DND-41 (cell line): ENCODE measurements around the gene RGR.

Experiments used
- ATAC-seq: fragments of 200-7000 bp; cut with Tn5 transposase; 3 replicates; pipeline ENCODE4 v1.9.1; 2021; ENCODE audit warnings: low read depth; ENCODE audit not compliant: insufficient read depth
- DNase-seq: peaks from one replicate; pipeline ENCODE4 v3.0.0-alpha.2; 2020
- H2AFZ ChIP-seq: 2 replicates; pipeline ENCODE4 v1.6.0; 2012; ENCODE audit warnings: low read depth, low read length
- H3K27ac ChIP-seq: 2 replicates; pipeline ENCODE4 v1.5.1; 2012; ENCODE audit warnings: low read length, inconsistent platforms
- H3K27me3 ChIP-seq: fragments of 200-600 bp; sonication (generic); 2 replicates; pipeline ENCODE4 v1.6.0; 2012; ENCODE audit warnings: low read length, mild to moderate bottlenecking, inconsistent platforms; ENCODE audit not compliant: insufficient read depth, poor library complexity
- H3K36me3 ChIP-seq: 2 replicates; pipeline ENCODE4 v1.5.1; 2012; ENCODE audit warnings: low read length, inconsistent platforms; ENCODE audit not compliant: insufficient read depth
- H3K4me1 ChIP-seq: 2 replicates; pipeline ENCODE4 v1.5.1; 2012; ENCODE audit warnings: mild to moderate bottlenecking, low read length; ENCODE audit not compliant: insufficient read depth
- H3K4me2 ChIP-seq: 2 replicates; pipeline ENCODE4 v1.6.0; 2012; ENCODE audit warnings: mild to moderate bottlenecking, moderate library complexity, low read length, inconsistent platforms; ENCODE audit not compliant: insufficient read depth
- H3K4me3 ChIP-seq, 2 experiments: fragments of 200-600 bp in 1 of 2; shearing (Covaris generic) in 1 of 2; 2 replicates each; pipeline ENCODE4 v1.5.1; 2012 to 2016; ENCODE audit warnings: inconsistent platforms in 2 of 2, low read length in 2 of 2, mild to moderate bottlenecking in 2 of 2, low read depth in 1 of 2, moderate library complexity in 1 of 2
- H3K79me2 ChIP-seq: 2 replicates; pipeline ENCODE4 v1.6.0; 2012; ENCODE audit warnings: low read length, inconsistent platforms; ENCODE audit not compliant: insufficient read depth
- H3K9ac ChIP-seq: 2 replicates; pipeline ENCODE4 v1.6.0; 2012; ENCODE audit warnings: low read depth, mild to moderate bottlenecking, inconsistent platforms, low read length, moderate library complexity
- H3K9me3 ChIP-seq: 2 replicates; pipeline ENCODE4 v1.5.1; 2012; ENCODE audit warnings: low read length, moderate library complexity, mild to moderate bottlenecking, inconsistent platforms; ENCODE audit not compliant: insufficient read depth, severe bottlenecking
- H4K20me1 ChIP-seq: 2 replicates; pipeline ENCODE4 v1.6.0; 2012; ENCODE audit warnings: low read length; ENCODE audit not compliant: insufficient read depth
- EZH2 ChIP-seq: IDR thresholded peaks from 3 replicates; pipeline ENCODE4 v1.6.1; 2012; ENCODE audit warnings: borderline replicate concordance, low read depth, mild to moderate bottlenecking, moderate library complexity, low read length, inconsistent platforms; ENCODE audit not compliant: severe bottlenecking
- TF ChIP-seq, protein P1 (sequence below): IDR thresholded peaks from 2 replicates; pipeline ENCODE4 v1.5.1; 2012; ENCODE audit warnings: borderline replicate concordance, low read length, moderate library complexity, mild to moderate bottlenecking; ENCODE audit not compliant: poor library complexity, severe bottlenecking; ENCODE audit errors: extremely low read depth

The RGR gene

DNA sequence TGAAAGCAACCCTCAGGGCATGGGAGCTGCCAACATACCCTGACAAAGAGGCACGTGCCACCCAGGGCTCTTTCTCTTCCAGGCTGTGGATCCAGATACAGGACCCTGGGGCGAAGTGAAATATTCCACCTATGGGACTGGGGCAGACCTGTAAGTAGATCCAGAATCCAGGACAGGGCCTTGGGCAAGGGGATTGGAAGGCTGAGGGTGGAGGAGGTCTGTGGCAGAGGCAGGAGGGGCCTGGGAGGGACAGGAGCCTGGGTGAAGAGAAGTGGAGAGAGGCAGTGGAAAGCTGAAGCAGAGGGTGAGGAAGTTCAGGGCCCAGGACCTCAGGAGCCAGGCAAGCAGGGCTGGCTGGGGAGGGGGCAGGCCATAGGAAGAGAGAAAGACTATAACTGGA, 33.3 kb upstream of the RGR start:
- Histone ChIP-seq H3K79me2 (no peaks in the 10 kb centered on the region), H3K27me3 (peaks cover 3% of the 10 kb centered on the region), H2AFZ (no peak overlapping the region), H4K20me1 (no peaks in the 10 kb centered on the region), H3K4me3 (no peak overlapping the region), H3K4me2 (no peak overlapping the region), H3K4me1 (no peaks in the 10 kb centered on the region), H3K9ac (no peak overlapping the region), H3K36me3 (no peaks in the 10 kb centered on the region), H3K9me3 (no peaks in the 10 kb centered on the region), H3K27ac (no peak overlapping the region)
- DNase-seq (no peak), ATAC-seq (no peak)
- TF ChIP-seq EZH2, result no peak
- TF ChIP-seq, protein P1, sequence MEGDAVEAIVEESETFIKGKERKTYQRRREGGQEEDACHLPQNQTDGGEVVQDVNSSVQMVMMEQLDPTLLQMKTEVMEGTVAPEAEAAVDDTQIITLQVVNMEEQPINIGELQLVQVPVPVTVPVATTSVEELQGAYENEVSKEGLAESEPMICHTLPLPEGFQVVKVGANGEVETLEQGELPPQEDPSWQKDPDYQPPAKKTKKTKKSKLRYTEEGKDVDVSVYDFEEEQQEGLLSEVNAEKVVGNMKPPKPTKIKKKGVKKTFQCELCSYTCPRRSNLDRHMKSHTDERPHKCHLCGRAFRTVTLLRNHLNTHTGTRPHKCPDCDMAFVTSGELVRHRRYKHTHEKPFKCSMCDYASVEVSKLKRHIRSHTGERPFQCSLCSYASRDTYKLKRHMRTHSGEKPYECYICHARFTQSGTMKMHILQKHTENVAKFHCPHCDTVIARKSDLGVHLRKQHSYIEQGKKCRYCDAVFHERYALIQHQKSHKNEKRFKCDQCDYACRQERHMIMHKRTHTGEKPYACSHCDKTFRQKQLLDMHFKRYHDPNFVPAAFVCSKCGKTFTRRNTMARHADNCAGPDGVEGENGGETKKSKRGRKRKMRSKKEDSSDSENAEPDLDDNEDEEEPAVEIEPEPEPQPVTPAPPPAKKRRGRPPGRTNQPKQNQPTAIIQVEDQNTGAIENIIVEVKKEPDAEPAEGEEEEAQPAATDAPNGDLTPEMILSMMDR, result no peak

DNA sequence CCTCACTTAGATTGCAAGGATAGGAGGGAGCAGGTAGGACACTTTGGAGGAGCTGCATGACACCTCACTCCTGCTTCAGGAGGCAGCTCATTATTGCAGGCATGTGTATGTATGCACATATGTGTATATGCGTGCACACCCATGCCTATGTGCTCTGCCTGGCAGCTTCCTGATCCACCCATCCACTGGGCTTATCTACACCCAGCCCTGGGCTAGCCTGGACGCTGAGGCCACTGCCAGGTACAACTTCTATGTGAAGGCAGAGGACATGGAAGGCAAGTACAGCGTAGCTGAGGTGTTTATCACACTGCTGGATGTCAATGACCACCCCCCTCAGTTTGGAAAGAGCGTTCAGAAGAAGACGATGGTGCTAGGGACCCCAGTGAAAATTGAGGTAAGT, 32.8 kb upstream of the RGR start:
- no peaks in the 10 kb centered on the region for H3K4me1 ChIP-seq
- H4K20me1 ChIP-seq, result no peaks in the 10 kb centered on the region

DNA sequence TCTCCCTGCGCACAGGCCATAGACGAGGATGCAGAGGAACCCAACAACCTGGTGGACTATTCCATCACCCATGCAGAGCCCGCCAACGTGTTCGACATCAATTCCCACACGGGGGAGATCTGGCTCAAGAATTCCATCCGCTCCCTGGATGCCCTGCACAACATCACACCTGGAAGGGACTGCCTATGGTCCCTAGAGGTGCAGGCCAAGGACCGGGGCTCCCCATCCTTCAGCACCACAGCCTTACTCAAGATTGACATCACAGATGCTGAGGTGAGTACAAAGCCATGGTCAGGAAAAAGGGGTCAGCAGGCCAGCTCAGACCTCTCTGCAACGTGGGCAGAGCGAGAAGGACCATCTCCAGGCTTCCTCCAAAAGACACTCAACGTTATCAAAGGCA, 31.8 kb upstream of the RGR start:
- Histone ChIP-seq H3K4me1 (no peaks in the 10 kb centered on the region), H4K20me1 (no peaks in the 10 kb centered on the region), H3K27me3 (no peaks in the 10 kb centered on the region), H3K79me2 (no peaks in the 10 kb centered on the region), H3K4me2 (no peak overlapping the region), H3K9me3 (no peaks in the 10 kb centered on the region), H3K4me3 (no peak overlapping the region), H3K27ac (no peak overlapping the region), H3K36me3 (no peaks in the 10 kb centered on the region), H2AFZ (no peak overlapping the region), H3K9ac (no peak overlapping the region)
- no peak for ATAC-seq
- no peak for DNase-seq
- no peak for TF ChIP-seq EZH2
- TF ChIP-seq, protein P1, result no peak

More for the DNA sequence above, 32.8 kb upstream of the RGR start:
- Histone ChIP-seq H3K4me2 (no peak overlapping the region), H3K27me3 (peaks cover 1% of the 10 kb centered on the region), H3K9me3 (no peaks in the 10 kb centered on the region), H3K79me2 (no peaks in the 10 kb centered on the region), H3K9ac (no peak overlapping the region), H3K27ac (no peak overlapping the region), H2AFZ (no peak overlapping the region), H3K36me3 (no peaks in the 10 kb centered on the region), H3K4me3 (no peak overlapping the region)
- no peak for DNase-seq
- ATAC-seq, result no peak
- TF ChIP-seq, protein P1, result no peak
- no peak for TF ChIP-seq EZH2

DNA sequence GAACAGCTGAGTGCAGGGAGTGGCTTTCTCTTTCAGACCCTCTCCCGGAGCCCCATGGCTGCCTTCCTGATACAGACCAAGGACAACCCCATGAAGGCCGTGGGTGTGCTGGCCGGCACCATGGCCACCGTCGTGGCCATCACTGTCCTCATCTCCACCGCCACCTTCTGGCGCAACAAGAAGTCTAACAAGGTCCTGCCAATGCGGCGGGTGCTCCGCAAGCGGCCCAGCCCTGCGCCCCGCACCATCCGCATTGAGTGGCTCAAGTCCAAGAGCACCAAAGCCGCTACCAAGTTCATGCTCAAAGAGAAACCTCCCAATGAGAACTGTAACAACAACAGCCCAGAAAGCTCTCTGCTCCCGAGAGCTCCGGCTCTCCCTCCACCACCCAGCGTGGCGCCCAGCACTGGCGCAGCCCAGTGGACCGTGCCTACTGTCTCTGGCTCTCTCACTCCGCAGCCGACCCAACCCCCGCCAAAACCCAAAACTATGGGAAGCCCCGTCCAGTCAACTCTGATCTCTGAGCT, 30.7 kb upstream of the RGR start:
- Histone ChIP-seq H3K9me3 (no peaks in the 10 kb centered on the region), H3K27ac (no peak overlapping the region), H3K4me3 (no peak overlapping the region), H3K4me1 (no peaks in the 10 kb centered on the region), H2AFZ (no peak overlapping the region), H3K79me2 (no peaks in the 10 kb centered on the region), H3K4me2 (no peak overlapping the region), H4K20me1 (no peaks in the 10 kb centered on the region), H3K36me3 (no peaks in the 10 kb centered on the region), H3K27me3 (no peaks in the 10 kb centered on the region), H3K9ac (no peak overlapping the region)
- TF ChIP-seq EZH2, result no peak
- TF ChIP-seq, protein P1, result no peak
- DNase-seq (no peak), ATAC-seq (no peak)
